ENCODE measurements around the gene NANS. TPM values are rescaled to one million over a fixed set of nuclear protein-coding genes. Genes with fewer than 3 reads are reported as not detected.
A peak's percentile ranks its signal among the peaks of the same experiment; 100 is the strongest.
"Not testable (repeated sequence)": the region's sequence is repeated elsewhere in the genome, so short reads cannot be mapped to it uniquely, and the experiment has no call there.

NANS gene
- total RNA-seq, 1 donor from 2014 or later, result 117 TPM

DNA sequence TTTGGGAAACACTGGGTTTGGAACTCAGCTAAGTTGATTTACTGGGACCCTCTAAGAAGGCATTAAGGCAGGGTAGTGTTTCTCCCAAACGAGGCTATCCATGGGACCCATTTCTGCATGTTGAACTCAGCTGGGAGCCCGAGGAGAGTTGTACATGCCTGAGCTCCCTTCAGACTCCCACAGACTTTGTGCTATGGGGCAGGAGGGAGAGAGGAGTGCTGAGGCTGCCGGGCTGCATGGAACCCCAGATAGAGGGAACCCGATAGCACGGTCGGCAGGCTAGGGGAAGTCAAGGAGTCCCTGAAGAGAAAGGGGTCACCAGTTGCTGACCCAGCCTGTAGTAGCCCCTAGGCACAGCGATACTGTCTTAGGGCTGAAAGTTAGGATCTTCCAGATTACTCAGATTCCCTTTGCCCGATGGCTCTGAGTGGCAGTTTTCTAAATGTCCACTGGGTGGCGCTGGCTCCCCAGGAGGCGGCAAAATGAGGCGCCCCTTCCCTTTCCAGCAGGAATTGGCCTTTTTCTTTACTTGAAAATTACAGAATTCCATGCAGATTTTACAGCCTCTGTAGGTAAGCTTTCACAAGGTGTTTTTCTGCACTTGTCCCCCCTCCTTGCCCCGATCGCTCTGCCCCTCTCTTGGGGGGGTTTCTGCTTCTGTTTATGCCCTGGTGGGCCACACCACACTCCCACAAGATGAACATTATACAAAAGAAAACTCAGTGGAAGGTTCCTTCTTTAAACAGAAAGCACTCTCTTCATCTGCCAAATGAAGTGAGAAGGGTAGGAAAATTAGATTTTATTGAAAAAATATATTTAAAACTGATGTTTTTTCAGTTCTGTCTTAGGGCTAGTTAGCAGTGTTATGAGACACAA lies 17.8 kb downstream of the NANS start:
- no peak for DNase-seq (ENCODE audit: low read depth)
- TF ChIP-seq, protein P1, sequence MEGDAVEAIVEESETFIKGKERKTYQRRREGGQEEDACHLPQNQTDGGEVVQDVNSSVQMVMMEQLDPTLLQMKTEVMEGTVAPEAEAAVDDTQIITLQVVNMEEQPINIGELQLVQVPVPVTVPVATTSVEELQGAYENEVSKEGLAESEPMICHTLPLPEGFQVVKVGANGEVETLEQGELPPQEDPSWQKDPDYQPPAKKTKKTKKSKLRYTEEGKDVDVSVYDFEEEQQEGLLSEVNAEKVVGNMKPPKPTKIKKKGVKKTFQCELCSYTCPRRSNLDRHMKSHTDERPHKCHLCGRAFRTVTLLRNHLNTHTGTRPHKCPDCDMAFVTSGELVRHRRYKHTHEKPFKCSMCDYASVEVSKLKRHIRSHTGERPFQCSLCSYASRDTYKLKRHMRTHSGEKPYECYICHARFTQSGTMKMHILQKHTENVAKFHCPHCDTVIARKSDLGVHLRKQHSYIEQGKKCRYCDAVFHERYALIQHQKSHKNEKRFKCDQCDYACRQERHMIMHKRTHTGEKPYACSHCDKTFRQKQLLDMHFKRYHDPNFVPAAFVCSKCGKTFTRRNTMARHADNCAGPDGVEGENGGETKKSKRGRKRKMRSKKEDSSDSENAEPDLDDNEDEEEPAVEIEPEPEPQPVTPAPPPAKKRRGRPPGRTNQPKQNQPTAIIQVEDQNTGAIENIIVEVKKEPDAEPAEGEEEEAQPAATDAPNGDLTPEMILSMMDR (conservative IDR thresholded peaks at IDR 0.05; ENCODE audit: low read depth, low read length), result peak; percentile 97
- no peak overlapping the region for H3K4me3 ChIP-seq (ENCODE audit: low read depth, low read length)

DNA sequence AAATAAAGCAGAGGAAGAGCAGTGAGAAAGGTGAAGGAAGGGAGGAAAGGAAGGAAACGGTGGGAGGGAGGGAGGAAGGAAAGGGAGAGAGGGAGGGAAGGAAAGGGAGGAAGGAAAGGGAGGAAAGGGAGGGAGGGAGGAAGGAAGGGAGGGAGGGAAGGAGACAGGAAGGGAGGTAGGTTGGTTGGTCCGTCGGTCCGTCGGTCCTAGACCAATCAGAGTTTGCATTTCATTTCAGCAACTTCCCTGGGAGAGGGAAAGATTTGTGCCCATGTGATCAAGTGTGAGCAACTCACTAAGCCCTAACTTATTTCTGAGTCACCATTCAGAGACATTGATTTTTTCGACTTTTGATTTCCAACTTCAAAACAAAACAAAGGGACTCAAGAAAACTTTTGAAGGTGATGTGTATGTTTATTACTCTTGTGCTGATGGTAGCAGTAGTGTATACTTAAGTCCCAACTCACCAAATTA lies 18.8 kb downstream of the NANS start:
- peak; percentile 76 for DNase-seq (ENCODE audit: low read depth)
- TF ChIP-seq, protein P1 (conservative IDR thresholded peaks at IDR 0.05; ENCODE audit: low read depth, low read length), result no peak
- H3K4me3 ChIP-seq (ENCODE audit: low read depth, low read length), result no peak overlapping the region

DNA sequence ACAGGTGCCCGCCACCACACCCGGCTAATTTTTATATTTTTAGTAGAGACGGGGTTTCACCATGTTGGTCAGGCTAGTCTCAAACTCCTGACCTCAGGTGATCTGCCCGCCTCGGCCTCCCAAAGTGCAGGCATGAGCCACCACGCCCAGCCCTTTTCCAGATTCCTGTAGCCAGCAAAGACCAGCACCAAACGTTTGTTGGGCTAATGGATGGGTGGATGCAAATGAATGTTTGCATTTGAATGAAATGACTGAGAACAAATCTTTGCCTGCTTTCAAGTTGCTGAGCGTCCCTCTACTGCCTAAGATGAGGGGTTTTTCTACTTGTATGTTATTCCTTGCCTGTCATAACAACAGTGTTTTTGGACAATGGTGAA lies 20.0 kb downstream of the NANS start:
- DNase-seq (ENCODE audit: low read depth); H3K4me3 ChIP-seq (ENCODE audit: low read depth, low read length): not testable (repeated sequence)

DNA sequence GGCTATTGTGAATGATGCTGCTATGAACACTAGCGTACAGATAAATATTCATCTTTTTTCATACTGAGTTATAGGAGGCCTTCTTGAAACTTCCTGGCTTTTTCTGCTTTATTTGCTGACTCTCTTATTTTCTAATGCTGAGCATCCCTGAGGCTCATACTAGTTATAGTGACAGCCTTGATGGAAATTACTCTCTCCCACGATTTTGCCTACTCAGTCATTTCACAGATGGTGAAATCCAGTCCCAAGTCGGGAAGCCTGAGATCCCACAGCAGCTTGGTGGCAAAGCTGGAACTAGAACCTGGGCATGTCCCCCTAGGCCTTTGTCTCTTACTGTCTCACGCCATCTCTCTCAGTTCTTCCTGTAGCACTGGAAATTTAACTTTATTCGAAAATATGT lies 22.4 kb downstream of the NANS start:
- no peak for DNase-seq (ENCODE audit: low read depth)
- no peak overlapping the region for H3K4me3 ChIP-seq (ENCODE audit: low read depth, low read length)
- TF ChIP-seq, protein P1 (conservative IDR thresholded peaks at IDR 0.05; ENCODE audit: low read depth, low read length), result no peak

DNA sequence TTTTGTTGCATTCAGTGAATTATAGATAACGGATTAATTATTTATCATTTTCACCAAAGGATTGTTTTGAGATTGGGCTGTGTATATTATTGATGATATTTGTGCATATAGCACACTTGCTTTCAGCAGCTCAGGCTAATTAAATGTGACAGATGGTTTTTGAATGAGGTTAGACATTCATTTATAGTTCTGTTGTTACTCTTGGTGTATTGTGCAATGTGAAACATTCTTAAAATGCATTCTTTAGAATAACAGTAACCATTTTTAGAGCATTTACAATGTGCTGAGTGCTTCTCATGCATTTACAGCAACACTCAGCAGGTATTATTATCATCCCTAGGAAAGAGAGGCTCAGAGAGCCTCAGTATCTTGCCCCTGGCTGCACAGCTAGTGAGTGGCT lies 23.8 kb downstream of the NANS start:
- no peak overlapping the region for H3K4me3 ChIP-seq (ENCODE audit: low read depth, low read length)
- no peak for DNase-seq (ENCODE audit: low read depth)
- TF ChIP-seq, protein P1 (conservative IDR thresholded peaks at IDR 0.05; ENCODE audit: low read depth, low read length), result no peak

DNA sequence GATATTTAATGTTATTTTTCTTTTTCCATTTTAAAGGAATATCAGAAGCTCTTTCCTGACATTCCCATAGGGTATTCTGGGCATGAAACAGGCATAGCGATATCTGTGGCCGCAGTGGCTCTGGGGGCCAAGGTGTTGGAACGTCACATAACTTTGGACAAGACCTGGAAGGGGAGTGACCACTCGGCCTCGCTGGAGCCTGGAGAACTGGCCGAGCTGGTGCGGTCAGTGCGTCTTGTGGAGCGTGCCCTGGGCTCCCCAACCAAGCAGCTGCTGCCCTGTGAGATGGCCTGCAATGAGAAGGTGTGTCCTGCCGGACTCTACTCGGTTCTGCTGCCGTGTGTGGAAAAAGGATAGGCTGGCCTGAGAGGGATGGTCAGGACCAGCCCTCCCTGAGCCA lies 24.2 kb downstream of the NANS start:
- TF ChIP-seq, protein P1 (conservative IDR thresholded peaks at IDR 0.05; ENCODE audit: low read depth, low read length), result no peak
- DNase-seq (ENCODE audit: low read depth), result no peak
- H3K4me3 ChIP-seq (ENCODE audit: low read depth, low read length), result no peak overlapping the region

DNA sequence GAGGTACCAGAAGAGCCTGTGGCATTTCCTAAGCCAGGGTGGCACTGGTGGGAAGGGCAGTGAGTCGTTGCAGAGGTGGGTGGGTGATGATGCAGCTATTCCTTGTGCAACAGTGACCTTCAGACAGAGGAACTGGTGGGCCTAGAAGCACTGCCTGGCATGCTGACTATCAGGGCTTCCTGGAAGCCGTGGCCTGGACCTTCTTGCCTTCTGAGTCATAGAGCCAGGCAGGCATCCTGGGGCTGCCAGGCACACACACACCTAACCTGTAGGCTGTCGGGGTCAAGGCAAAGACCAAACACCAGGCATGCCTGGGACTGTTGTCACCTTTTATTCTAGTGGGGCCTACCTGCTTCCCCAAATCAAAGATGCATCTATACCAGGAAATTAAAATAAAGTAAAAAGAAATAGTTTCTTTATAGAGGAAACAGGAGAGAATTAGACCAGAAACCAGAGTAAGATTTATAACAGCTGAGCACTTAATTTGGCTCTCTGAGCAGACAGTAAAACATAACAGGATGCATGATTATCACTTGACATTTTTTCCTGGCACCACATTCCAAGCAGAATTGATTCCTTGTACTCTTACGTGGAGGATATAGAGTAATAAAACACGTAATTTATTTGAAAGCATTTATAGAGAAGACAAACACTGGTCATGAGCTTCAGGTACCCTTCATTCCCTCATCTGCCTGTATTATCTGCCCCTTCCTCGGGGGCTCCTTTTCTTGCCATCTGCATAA lies 25.1 kb downstream of the NANS start:
- TF ChIP-seq, protein P1 (conservative IDR thresholded peaks at IDR 0.05; ENCODE audit: low read depth, low read length), result no peak
- DNase-seq (ENCODE audit: low read depth), result peak; percentile 77

More for the DNA sequence above, 25.1 kb downstream of the NANS start:
- no peak overlapping the region for H3K4me3 ChIP-seq (ENCODE audit: low read depth, low read length)
